ENCODE measurements around the gene CBR4. TPM values are rescaled to one million over a fixed set of nuclear protein-coding genes. Genes with fewer than 3 reads are reported as not detected.

Gene CBR4
- total and polyA plus RNA-seq, 2 donors (not counting 3 experiments of a cell fraction or from before 2014, with no cell fraction given), result 4.8 to 26.3 TPM

GRCh38 chr4:168978001-168978700 is 31.9 kb downstream of the CBR4 start:
- no peaks in the 10 kb centered on the region for H3K79me2 ChIP-seq (ENCODE audit: control insufficient read depth, insufficient read depth, low read length)
- ChIA-PET CTCF (no interaction called here), POLR2A (no interaction called here)
- H4K20me1 ChIP-seq (replicated peaks; ENCODE audit: control insufficient read depth, extremely low read depth, insufficient read depth, low read length), result no peaks in the 10 kb centered on the region
- H3K9ac ChIP-seq (replicated peaks; ENCODE audit: extremely low read depth, insufficient read depth, low read length), result no peak overlapping the region
- no peaks in the 10 kb centered on the region for H3K4me1 ChIP-seq (ENCODE audit: control insufficient read depth, extremely low read depth, insufficient read depth, low read length)
- H3K9me1 ChIP-seq (replicated peaks; ENCODE audit: control insufficient read depth, extremely low read depth, insufficient read depth, low read length), result no peaks in the 10 kb centered on the region
- H3K9me3 ChIP-seq (replicated peaks; ENCODE audit: control insufficient read depth, insufficient read depth, low read length), result no peaks in the 10 kb centered on the region
- H3K27ac ChIP-seq (ENCODE audit: insufficient read depth, low read depth, low read length), result no peak overlapping the region
- intact Hi-C loops (cut with micrococcal nuclease), result no loop called here
- H2AFZ ChIP-seq (ENCODE audit: low read depth, low read length), result no peak overlapping the region
- H3K27me3 ChIP-seq (ENCODE audit: control insufficient read depth in 2 of 2, insufficient read depth in 2 of 2, low read length in 2 of 2), result no peaks in the 10 kb centered on the region
- peaks cover 0 to 4% of the 10 kb centered on the region in 2 experiments for H3K36me3 ChIP-seq (ENCODE audit: control insufficient read depth in 2 of 2, extremely low read depth in 1 of 2, insufficient read depth in 2 of 2, low read length in 2 of 2)
- dilution Hi-C loops (cut with MboI; ENCODE audit: extremely low pct_ligation_motif_present, low sequenced_read_pairs), result no loop called here
- FAIRE-seq (no peak), DNase-seq (ENCODE audit: low read depth, low spot score) (no peak)
- TF ChIP-seq GATA2 (IDR thresholded peaks at IDR 0.05; ENCODE audit: insufficient read depth, insufficient read length, low read depth, low read length) (no peak), POLR2A (IDR thresholded peaks at IDR 0.05; ENCODE audit: low read depth, low read length) (no peak), MYC (IDR thresholded peaks at IDR 0.05; ENCODE audit: low read depth, low read length) (no peak), EZH2 (IDR thresholded peaks at IDR 0.05; ENCODE audit: borderline replicate concordance, low read depth, low read length, severe bottlenecking) (no peak), FOS (IDR thresholded peaks at IDR 0.05; ENCODE audit: borderline replicate concordance, insufficient read depth, low read length) (no peak), MAX (IDR thresholded peaks at IDR 0.05; ENCODE audit: insufficient read depth, insufficient read length) (no peak), JUN (IDR thresholded peaks at IDR 0.05; ENCODE audit: borderline replicate concordance, insufficient read depth, insufficient read length, low read depth) (no peak), POLR2AphosphoS5 (IDR thresholded peaks at IDR 0.05; ENCODE audit: insufficient read depth, low read depth, low read length) (no peak), CTCF (IDR thresholded peaks at IDR 0.05; ENCODE audit: extremely low read depth in 1 of 2, insufficient read depth in 1 of 2, low read depth in 1 of 2, low read length in 2 of 2) (no peak)
- no TSS peak for BruUV-seq (replicated peaks)
- no peak overlapping the region for H3K4me2 ChIP-seq (ENCODE audit: insufficient read depth, low read length)
- no peak overlapping the region for H3K4me3 ChIP-seq (replicated peaks in 1 of 3; ENCODE audit: insufficient read depth in 1 of 3, low read depth in 1 of 3, low read length in 3 of 3)
